GM18867 (cell line): ENCODE data around the gene ATXN7.

Experiments used
- ATAC-seq: cut with Tn5 transposase; IDR thresholded peaks from one replicate; pipeline ENCODE4 v1.9.1; 2021; ENCODE audit warnings: mild to moderate bottlenecking, moderate library complexity; ENCODE audit not compliant: unreplicated experiment

The ATXN7 gene

GRCh38 chr3:63960048-63960711 lies 96.5 kb downstream of the ATXN7 start:
- no peak for ATAC-seq

GRCh38 chr3:63961891-63962290 lies 98.2 kb downstream of the ATXN7 start:
- peak; percentile 92 for ATAC-seq

- ATAC-seq = no peak
Measured at GRCh38 chr3:63963496-63963895, 99.8 kb downstream of the ATXN7 start.

- ATAC-seq = no peak
Measured at GRCh38 chr3:63964681-63965485, 101.2 kb downstream of the ATXN7 start.

- no peak for ATAC-seq
Measured at GRCh38 chr3:63966007-63966406, 102.3 kb downstream of the ATXN7 start.

GRCh38 chr3:63966871-63967270 lies 103.2 kb downstream of the ATXN7 start:
- ATAC-seq = no peak

GRCh38 chr3:63967675-63968611 lies 104.3 kb downstream of the ATXN7 start:
- peak; percentile 60 for ATAC-seq

GRCh38 chr3:63968612-63969350 lies 105.1 kb downstream of the ATXN7 start:
- peak; percentile 26 for ATAC-seq

- ATAC-seq = no peak
Measured at GRCh38 chr3:63969876-63970275, 106.2 kb downstream of the ATXN7 start.

GRCh38 chr3:63970631-63971475 lies 107.2 kb downstream of the ATXN7 start:
- ATAC-seq = no peak

- ATAC-seq = no peak
Measured at GRCh38 chr3:63972196-63972595, 108.5 kb downstream of the ATXN7 start.

GRCh38 chr3:63972987-63973386 lies 109.3 kb downstream of the ATXN7 start:
- ATAC-seq = no peak

- ATAC-seq = no peak
Measured at GRCh38 chr3:63973406-63973805, 109.7 kb downstream of the ATXN7 start.

- ATAC-seq = no peak
Measured at GRCh38 chr3:63974451-63974850, 110.8 kb downstream of the ATXN7 start.

GRCh38 chr3:63975723-63976122 lies 112.1 kb downstream of the ATXN7 start:
- ATAC-seq = no peak

GRCh38 chr3:63976161-63976871 lies 112.6 kb downstream of the ATXN7 start:
- ATAC-seq = no peak

- no peak for ATAC-seq
Measured at GRCh38 chr3:63976872-63977200, 113.2 kb downstream of the ATXN7 start.

GRCh38 chr3:63977893-63978292 lies 114.2 kb downstream of the ATXN7 start:
- no peak for ATAC-seq
